A549 (cell line): ENCODE results near the gene SNCAIP.

Experiments
- BHLHE40 ChIP-seq: IDR thresholded peaks from 2 replicates; pipeline ENCODE4 v1.6.1; 2012; ENCODE audit warnings: low read depth, low read length, inconsistent platforms
- CEBPB ChIP-seq, 2 experiments: fragments of >200 bp in 1 of 2; sonication (Bioruptor Twin) in 1 of 2; formaldehyde crosslinking in 1 of 2; IDR thresholded peaks; 2 replicates each; pipeline ENCODE4 v1.6.1; 2012 to 2016
- CTCF ChIP-seq: fragments of >200 bp; sonication (Bioruptor Twin); formaldehyde crosslinking; IDR thresholded peaks from 3 replicates; pipeline ENCODE4 v1.5.1; 2016
- ESRRA ChIP-seq: fragments of 150-350 bp; IDR thresholded peaks from 2 replicates; pipeline ENCODE4 v1.6.1; 2014; ENCODE audit warnings: mild to moderate bottlenecking, low read length, borderline replicate concordance
- JUN ChIP-seq, 2 experiments: fragments of >200 bp; sonication (Bioruptor Twin); formaldehyde crosslinking; IDR thresholded peaks; 2 replicates in 1 of 2; 3 replicates in 1 of 2; pipeline ENCODE4 v1.6.1; 2016 to 2017
- MAX ChIP-seq: IDR thresholded peaks from 2 replicates; pipeline ENCODE4 v1.6.1; 2012
- NPAS2 ChIP-seq: fragments of 250-450 bp; sonication (Bioruptor Pico); IDR thresholded peaks from 2 replicates; pipeline ENCODE4 v1.8.0; 2022; ENCODE audit warnings: mild to moderate bottlenecking, moderate library complexity, borderline replicate concordance
- POLR2A ChIP-seq: IDR thresholded peaks from 2 replicates; pipeline ENCODE4 v1.6.1; 2012; ENCODE audit warnings: mild to moderate bottlenecking, low read length
- RAD21 ChIP-seq, 2 experiments: fragments of >200 bp in 1 of 2; sonication (Bioruptor Twin) in 1 of 2; formaldehyde crosslinking in 1 of 2; IDR thresholded peaks in 1 of 2; conservative IDR thresholded peaks in 1 of 2; 2 replicates in 1 of 2; 3 replicates in 1 of 2; pipeline ENCODE4 v1.6.1; 2012 to 2018; ENCODE audit warnings: inconsistent platforms in 1 of 2
- ZFP36 ChIP-seq: fragments of 450-650 bp; IDR thresholded peaks from 2 replicates; pipeline ENCODE4 v1.6.1; 2014; ENCODE audit warnings: borderline replicate concordance; ENCODE audit not compliant: partially characterized antibody

- TF ChIP-seq JUN (IDR thresholded peaks at IDR 0.05) = no peak
- no peak for TF ChIP-seq CTCF
- TF ChIP-seq RAD21 (conservative IDR thresholded peaks at IDR 0.05 in 1 of 2, IDR thresholded peaks at IDR 0.05 in 1 of 2) = no peak
- TF ChIP-seq ESRRA = no peak
- TF ChIP-seq ZFP36 = no peak
- no peak for TF ChIP-seq BHLHE40
- no peak for TF ChIP-seq POLR2A
- no peak for TF ChIP-seq CEBPB (IDR thresholded peaks at IDR 0.05)
- TF ChIP-seq MAX = no peak
- TF ChIP-seq NPAS2 = no peak
Measured at GRCh38 chr5:122369253-122369815, 57.3 kb downstream of the SNCAIP start.
